Fibroblast of villous mesenchyme (primary cell): ENCODE data around the gene SLC22A31. TPM values are rescaled to one million over a fixed set of nuclear protein-coding genes. Genes with fewer than 3 reads are reported as not detected.

ENCODE experiments used
- DNase-seq: peaks from one replicate; pipeline ENCODE4 v3.0.0-alpha.2; 2010; ENCODE audit warnings: low read depth
- H3K4me3 ChIP-seq: 2 replicates; pipeline ENCODE4 v1.5.1; 2011; ENCODE audit warnings: low read depth, mild to moderate bottlenecking, low read length
- total RNA-seq: library from RNA; depleted of rRNA; stranded (reverse); fragments of >200 nt; gene quantifications from 2 replicates; pipeline ENCODE4 v1.2.3, GENCODE V29; 2012
- TF ChIP-seq, protein P1 (sequence below): IDR thresholded peaks from 2 replicates; pipeline ENCODE4 v1.5.1; 2012; ENCODE audit warnings: low read depth, mild to moderate bottlenecking, low read length; ENCODE audit not compliant: insufficient read depth

SLC22A31 gene
- total RNA-seq, 1 donor, result under 0.01 TPM

DNA sequence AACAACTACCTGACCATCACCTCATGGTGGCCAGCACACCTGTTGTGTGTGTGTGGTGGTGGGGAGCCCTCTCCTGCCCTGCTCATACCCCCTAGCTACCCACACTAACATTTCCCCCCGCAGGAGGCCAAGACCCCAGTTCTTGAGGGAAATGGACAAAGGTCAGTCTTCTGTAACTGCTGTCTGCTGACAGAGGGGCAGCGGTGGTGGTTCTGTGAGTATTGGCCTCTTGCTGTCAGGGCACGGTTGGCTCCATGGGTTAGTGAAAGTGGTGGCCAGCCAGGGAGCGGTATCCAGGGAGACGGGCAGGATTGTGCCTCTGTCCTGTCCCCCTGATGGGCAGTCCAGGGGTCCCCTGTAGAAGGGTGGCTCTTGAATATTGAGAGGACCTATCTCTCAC, 43.3 kb upstream of the SLC22A31 start:
- TF ChIP-seq, protein P1, sequence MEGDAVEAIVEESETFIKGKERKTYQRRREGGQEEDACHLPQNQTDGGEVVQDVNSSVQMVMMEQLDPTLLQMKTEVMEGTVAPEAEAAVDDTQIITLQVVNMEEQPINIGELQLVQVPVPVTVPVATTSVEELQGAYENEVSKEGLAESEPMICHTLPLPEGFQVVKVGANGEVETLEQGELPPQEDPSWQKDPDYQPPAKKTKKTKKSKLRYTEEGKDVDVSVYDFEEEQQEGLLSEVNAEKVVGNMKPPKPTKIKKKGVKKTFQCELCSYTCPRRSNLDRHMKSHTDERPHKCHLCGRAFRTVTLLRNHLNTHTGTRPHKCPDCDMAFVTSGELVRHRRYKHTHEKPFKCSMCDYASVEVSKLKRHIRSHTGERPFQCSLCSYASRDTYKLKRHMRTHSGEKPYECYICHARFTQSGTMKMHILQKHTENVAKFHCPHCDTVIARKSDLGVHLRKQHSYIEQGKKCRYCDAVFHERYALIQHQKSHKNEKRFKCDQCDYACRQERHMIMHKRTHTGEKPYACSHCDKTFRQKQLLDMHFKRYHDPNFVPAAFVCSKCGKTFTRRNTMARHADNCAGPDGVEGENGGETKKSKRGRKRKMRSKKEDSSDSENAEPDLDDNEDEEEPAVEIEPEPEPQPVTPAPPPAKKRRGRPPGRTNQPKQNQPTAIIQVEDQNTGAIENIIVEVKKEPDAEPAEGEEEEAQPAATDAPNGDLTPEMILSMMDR, result no peak
- no peak overlapping the region for H3K4me3 ChIP-seq
- no peak for DNase-seq

DNA sequence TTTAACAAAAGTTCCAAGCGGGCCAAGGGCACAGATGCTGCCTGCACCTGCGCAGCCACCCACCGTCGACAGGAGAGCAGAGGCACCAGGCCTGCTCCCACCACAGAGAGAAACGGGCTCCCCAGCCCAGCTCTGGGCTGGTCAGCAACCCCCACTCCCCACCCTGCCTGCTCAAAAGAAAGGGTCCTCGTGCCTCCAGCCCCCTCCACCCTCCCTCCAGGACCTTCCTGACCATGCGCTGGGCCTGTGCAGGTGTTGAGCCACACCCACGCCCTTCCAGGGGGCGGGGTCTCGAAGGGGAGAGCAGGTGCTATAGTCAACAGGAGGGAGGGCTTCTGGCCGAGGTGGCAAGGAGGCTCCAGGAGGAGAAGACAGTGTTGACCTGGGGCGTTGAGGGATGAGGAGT, 42.5 kb upstream of the SLC22A31 start:
- H3K4me3 ChIP-seq, result no peak overlapping the region
- no peak for DNase-seq
- TF ChIP-seq, protein P1, result no peak

DNA sequence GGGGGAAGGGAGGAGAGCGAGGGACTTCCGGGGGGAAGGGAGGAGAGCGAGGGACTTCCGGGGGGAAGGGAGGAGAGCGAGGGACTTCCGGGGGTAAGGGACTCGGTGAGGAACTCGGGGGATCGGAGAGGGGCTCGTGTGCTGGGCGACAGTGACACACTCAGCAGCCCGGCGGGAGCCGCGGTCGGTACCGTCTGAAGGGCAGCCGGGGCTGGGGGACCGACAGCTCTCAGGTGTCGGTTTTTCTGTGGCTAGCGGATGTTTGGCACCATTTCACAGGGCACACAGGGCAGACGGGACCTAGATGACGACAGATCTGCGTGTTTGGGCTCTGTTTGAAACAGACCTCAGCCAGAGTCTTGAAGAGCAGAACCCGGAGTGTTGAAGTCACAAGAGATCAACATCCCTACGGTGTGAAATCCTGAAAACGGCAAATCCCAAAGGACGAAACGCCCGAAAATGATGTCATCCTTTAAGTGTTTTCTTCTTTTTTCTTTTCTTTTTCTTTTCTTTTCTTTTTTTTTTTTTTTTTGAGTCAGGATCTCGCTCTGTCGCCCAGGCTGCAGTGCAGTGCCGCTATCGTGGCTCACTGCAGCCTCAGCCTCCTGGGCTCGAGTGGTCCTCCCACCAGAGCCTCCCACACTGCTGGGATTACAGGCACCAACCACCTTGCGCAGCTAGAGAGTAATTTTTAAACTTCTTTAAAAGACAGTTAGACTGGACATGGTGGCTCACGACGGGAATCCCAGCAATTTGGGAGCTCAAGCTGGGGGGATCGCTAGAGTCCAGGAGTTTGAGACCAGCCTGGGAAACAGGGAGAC, 41.1 kb upstream of the SLC22A31 start:
- peak; percentile 89 for DNase-seq
- H3K4me3 ChIP-seq, result peak overlapping the region; percentile 95
- TF ChIP-seq, protein P1, result no peak

DNA sequence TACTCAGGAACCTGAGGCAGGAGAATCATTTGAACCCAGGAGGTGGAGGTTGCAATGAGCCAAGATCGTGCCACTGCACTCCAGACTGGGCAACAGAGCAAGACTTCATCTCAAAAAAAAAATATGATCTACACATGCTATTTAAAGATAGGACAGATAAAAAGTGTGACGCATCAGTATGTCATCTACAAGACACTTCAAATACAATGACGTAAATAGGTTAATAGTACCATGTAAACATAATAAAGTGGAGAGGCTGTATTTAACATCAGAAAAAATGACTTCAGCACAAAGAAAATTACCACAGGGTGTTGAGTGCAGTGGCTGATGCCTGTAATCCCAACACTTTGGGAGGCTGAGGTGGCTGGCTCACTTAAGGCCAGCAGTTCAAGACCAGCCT, 37.4 kb upstream of the SLC22A31 start:
- TF ChIP-seq, protein P1, result no peak
- DNase-seq, result no peak

DNA sequence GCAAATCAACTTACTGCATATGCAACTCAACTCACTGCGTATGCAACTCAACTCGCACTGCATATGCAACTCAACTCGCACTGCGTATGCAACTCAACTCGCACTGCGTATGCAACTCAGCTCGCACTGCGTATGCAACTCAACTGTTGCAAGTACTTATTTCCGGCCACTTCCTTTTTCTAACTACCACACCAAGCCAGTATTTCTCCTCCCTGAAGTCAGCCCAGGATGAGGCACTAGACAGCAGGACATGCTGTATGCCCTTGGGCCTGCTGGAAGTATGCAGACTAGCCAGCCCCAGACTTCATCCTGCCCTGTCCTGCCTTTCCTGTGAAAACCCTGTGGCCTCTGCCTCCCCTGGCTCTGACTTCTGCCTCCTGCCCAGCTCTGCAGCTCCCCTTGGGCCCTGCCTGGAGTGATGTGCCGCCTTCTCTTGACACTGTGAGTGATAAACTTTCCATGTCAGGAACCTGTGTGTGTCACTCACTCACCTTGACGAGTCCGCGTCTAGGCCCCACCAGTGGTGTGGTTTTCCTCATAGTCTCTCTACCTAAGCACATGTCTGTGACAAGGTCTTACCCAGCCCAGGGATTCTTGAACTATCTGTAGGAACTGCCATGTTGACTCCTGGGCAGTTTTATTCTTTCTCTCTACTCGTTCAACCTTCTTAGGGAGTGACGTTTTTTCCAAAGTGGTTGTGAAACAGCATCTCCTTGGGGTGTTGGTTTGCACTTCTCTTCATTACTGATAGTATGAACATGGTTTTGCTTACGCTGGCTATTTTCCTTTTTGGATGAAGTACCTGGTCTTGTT, 33.5 kb upstream of the SLC22A31 start:
- TF ChIP-seq, protein P1, result no peak
- no peak for DNase-seq
- H3K4me3 ChIP-seq, result no peak overlapping the region

More for the DNA sequence above, 37.4 kb upstream of the SLC22A31 start:
- no peak overlapping the region for H3K4me3 ChIP-seq

DNA sequence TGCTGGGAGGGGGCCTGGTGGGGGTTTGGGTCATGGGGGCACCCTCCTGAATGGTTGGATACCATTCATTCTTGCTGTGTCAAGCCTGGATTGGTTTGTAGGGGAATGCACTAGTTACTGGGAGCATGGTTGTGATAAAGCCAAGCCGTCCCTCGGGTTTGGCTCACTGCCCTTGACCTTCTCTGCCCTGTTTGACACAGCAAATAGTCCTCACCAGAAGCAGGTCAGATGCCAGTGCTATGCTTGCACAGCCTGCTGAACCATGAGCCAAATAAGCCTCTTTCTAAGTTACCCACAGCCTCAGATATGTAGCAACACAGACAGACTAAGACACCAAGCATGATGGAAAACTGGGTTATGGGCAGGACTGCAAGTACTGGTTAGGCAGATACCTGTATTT, 31.8 kb upstream of the SLC22A31 start:
- TF ChIP-seq, protein P1, result no peak
- DNase-seq, result no peak
- no peak overlapping the region for H3K4me3 ChIP-seq
